ENCODE measurements around the gene SPSB1.

Gene SPSB1

GRCh38 chr1:9344426-9345200 is 51.9 kb downstream of the SPSB1 start:
- DNase-seq (ENCODE audit: low read depth in 2 of 2): no peak

GRCh38 chr1:9345471-9345870 is 52.8 kb downstream of the SPSB1 start:
- DNase-seq (ENCODE audit: low read depth in 2 of 2): no peak

GRCh38 chr1:9345922-9346321 is 53.2 kb downstream of the SPSB1 start:
- no peak for DNase-seq (ENCODE audit: low read depth in 2 of 2)

- DNase-seq (ENCODE audit: low read depth in 2 of 2): no peak
These were observed 53.9 kb downstream of the SPSB1 start for GRCh38 chr1:9346566-9346965.

- no peak for DNase-seq (ENCODE audit: low read depth in 2 of 2)
These were observed 54.6 kb downstream of the SPSB1 start for GRCh38 chr1:9347095-9347850.

GRCh38 chr1:9349331-9349851 is 56.7 kb downstream of the SPSB1 start:
- no peak for DNase-seq (ENCODE audit: low read depth in 2 of 2)

- no peak for DNase-seq (ENCODE audit: low read depth in 2 of 2)
These were observed 57.6 kb downstream of the SPSB1 start for GRCh38 chr1:9350013-9350908.

GRCh38 chr1:9350960-9351359 is 58.3 kb downstream of the SPSB1 start:
- DNase-seq (ENCODE audit: low read depth in 2 of 2): no peak

GRCh38 chr1:9351654-9352271 is 59.1 kb downstream of the SPSB1 start:
- no peak for DNase-seq (ENCODE audit: low read depth in 2 of 2)

- no peak for DNase-seq (ENCODE audit: low read depth in 2 of 2)
These were observed 59.9 kb downstream of the SPSB1 start for GRCh38 chr1:9352377-9353134.

- DNase-seq (ENCODE audit: low read depth in 2 of 2): no peak
These were observed 62.8 kb downstream of the SPSB1 start for GRCh38 chr1:9355503-9355902.

- DNase-seq (ENCODE audit: low read depth in 2 of 2): no peak
These were observed 63.3 kb downstream of the SPSB1 start for GRCh38 chr1:9356021-9356420.

- DNase-seq (ENCODE audit: low read depth in 2 of 2): no peak
These were observed 64.3 kb downstream of the SPSB1 start for GRCh38 chr1:9356829-9357466.

- DNase-seq (ENCODE audit: low read depth in 2 of 2): no peak
These were observed 65.3 kb downstream of the SPSB1 start for GRCh38 chr1:9357958-9358357.

- DNase-seq (ENCODE audit: low read depth in 2 of 2): no peak
These were observed 67.8 kb downstream of the SPSB1 start for GRCh38 chr1:9360371-9361064.

GRCh38 chr1:9361630-9362260 is 69.1 kb downstream of the SPSB1 start:
- DNase-seq (ENCODE audit: low read depth in 2 of 2): no peak

GRCh38 chr1:9362488-9362887 is 69.8 kb downstream of the SPSB1 start:
- no peak for DNase-seq (ENCODE audit: low read depth in 2 of 2)

- no peak for DNase-seq (ENCODE audit: low read depth in 2 of 2)
These were observed 70.4 kb downstream of the SPSB1 start for GRCh38 chr1:9363061-9363471.

GRCh38 chr1:9366298-9366697 is 73.6 kb downstream of the SPSB1 start:
- no peak for DNase-seq (ENCODE audit: low read depth in 2 of 2)
